SU-DHL-6 (cell line): ENCODE results near the gene ACAD10.

ENCODE experiments used
- CTCF ChIP-seq: fragments of 200-600 bp; sonication (generic); IDR thresholded peaks from one replicate; pipeline ENCODE4 v1.5.1; 2017; ENCODE audit warnings: antibody characterized with exemption, mild to moderate bottlenecking, low read length, moderate library complexity; ENCODE audit not compliant: insufficient read depth, poor library complexity, severe bottlenecking
- EZH2phosphoT487 ChIP-seq: fragments of 200-600 bp; sonication (generic), shearing (Covaris generic); conservative IDR thresholded peaks from 2 replicates; pipeline ENCODE4 v1.6.1; 2018; ENCODE audit warnings: mild to moderate bottlenecking, antibody characterized with exemption, low read length, moderate library complexity, mixed read lengths

GRCh38 chr12:111769599-111769998, 83.7 kb downstream of the ACAD10 start:
- TF ChIP-seq CTCF (no peak), EZH2phosphoT487 (no peak)
